A549 (cell line): ENCODE data around the gene PRRX2. TPM values are rescaled to one million over a fixed set of nuclear protein-coding genes. Genes with fewer than 3 reads are reported as not detected.

Experiments
- ATAC-seq, 2 experiments: fragments of 200-7000 bp in 1 of 2; fragments of >200 bp in 1 of 2; cut with Nextera tagmentation in 1 of 2; cut with Tn5 transposase in 1 of 2; 3 replicates each; pipeline versions ENCODE4 v1.8.0 to v1.9.1; 2018 to 2020; ENCODE audit warnings: mild to moderate bottlenecking in 1 of 2, moderate library complexity in 1 of 2
- CTCF ChIA-PET: fragments of 300-600 bp; sonication (Branson Sonifier 250); formaldehyde crosslinking; extraction: SDS; loops from one replicate; lab custom pipeline; 2021; ENCODE audit warnings: antibody characterized with exemption, inconsistent platforms; lab: Yijun Ruan, JAX
- POLR2A ChIA-PET: fragments of 350-600 bp; formaldehyde crosslinking; extraction: SDS; loops from one replicate; lab custom pipeline; 2021; ENCODE audit warnings: antibody characterized with exemption, inconsistent platforms; lab: Yijun Ruan, JAX
- DNase-seq, 2 experiments: peaks; one replicate each; pipeline versions ENCODE4 v3.0.0 to v3.0.0-alpha.2; 2011 to 2016; ENCODE audit warnings: low read depth in 1 of 2, low spot score in 1 of 2
- FAIRE-seq: peaks from 2 replicates; lab custom pipeline; 2011; peaks lifted over from hg19 to GRCh38; lab: Jason Lieb, UNC
- H3K27ac ChIP-seq, 2 experiments: fragments of >200 bp; sonication (Bioruptor Twin); formaldehyde crosslinking; 3 replicates each; pipeline ENCODE4 v1.5.1; 2016 to 2017
- H3K4me1 ChIP-seq: fragments of >200 bp; sonication (Bioruptor Twin); formaldehyde crosslinking; 3 replicates; pipeline ENCODE4 v1.6.1; 2016
- H3K4me2 ChIP-seq: fragments of >200 bp; sonication (Bioruptor Twin); formaldehyde crosslinking; 3 replicates; pipeline ENCODE4 v1.6.1; 2016
- H3K4me3 ChIP-seq: fragments of >200 bp; sonication (Bioruptor Twin); formaldehyde crosslinking; 3 replicates; pipeline ENCODE4 v1.5.1; 2016
- H3K9me3 ChIP-seq: fragments of >200 bp; sonication (Bioruptor Twin); formaldehyde crosslinking; 3 replicates; pipeline ENCODE4 v1.6.1; 2016
- BHLHE40 ChIP-seq: IDR thresholded peaks from 2 replicates; pipeline ENCODE4 v1.6.1; 2012; ENCODE audit warnings: low read depth, low read length, inconsistent platforms
- CBX8 ChIP-seq: fragments of 200-600 bp; sonication (generic); IDR thresholded peaks from 2 replicates; pipeline ENCODE4 v1.6.1; 2016
- CEBPB ChIP-seq, 2 experiments: fragments of >200 bp in 1 of 2; sonication (Bioruptor Twin) in 1 of 2; formaldehyde crosslinking in 1 of 2; IDR thresholded peaks; 2 replicates each; pipeline ENCODE4 v1.6.1; 2012 to 2016
- EHF ChIP-seq: fragments of 250-450 bp; sonication (Bioruptor Pico); IDR thresholded peaks from 2 replicates; pipeline ENCODE4 v1.5.0; 2020; ENCODE audit warnings: mild to moderate bottlenecking
- ESRRA ChIP-seq: fragments of 150-350 bp; IDR thresholded peaks from 2 replicates; pipeline ENCODE4 v1.6.1; 2014; ENCODE audit warnings: mild to moderate bottlenecking, low read length, borderline replicate concordance
- FOSB ChIP-seq: fragments of 250-450 bp; sonication (Bioruptor Pico); IDR thresholded peaks from 2 replicates; pipeline ENCODE4 v1.5.0; 2020; ENCODE audit warnings: mild to moderate bottlenecking, moderate library complexity
- GATA3 ChIP-seq: IDR thresholded peaks from 2 replicates; pipeline ENCODE4 v1.6.1; 2012; ENCODE audit warnings: borderline replicate concordance
- HDAC2 ChIP-seq: fragments of 200-600 bp; sonication (generic); IDR thresholded peaks from 2 replicates; pipeline ENCODE4 v1.6.1; 2016
- HES2 ChIP-seq: fragments of >200 bp; sonication (Bioruptor Twin); formaldehyde crosslinking; IDR thresholded peaks from 2 replicates; pipeline ENCODE4 v1.6.1; 2016
- HMGXB4 ChIP-seq: fragments of 250-450 bp; sonication (Bioruptor Pico); IDR thresholded peaks from 2 replicates; pipeline ENCODE4 v1.5.0; 2021; ENCODE audit warnings: mild to moderate bottlenecking, moderate library complexity, borderline replicate concordance
- HOXB13 ChIP-seq: fragments of 250-450 bp; sonication (Bioruptor Pico); IDR thresholded peaks from 2 replicates; pipeline ENCODE4 v1.5.0; 2020; ENCODE audit warnings: low read depth, mild to moderate bottlenecking, moderate library complexity
- MAZ ChIP-seq: fragments of 150-350 bp; IDR thresholded peaks from 2 replicates; pipeline ENCODE4 v1.6.1; 2014; ENCODE audit warnings: antibody characterized with exemption, low read depth, low read length, borderline replicate concordance
- PHF8 ChIP-seq: fragments of 200-600 bp; sonication (generic); IDR thresholded peaks from 2 replicates; pipeline ENCODE4 v1.6.1; 2016; ENCODE audit warnings: low read depth, mild to moderate bottlenecking, antibody characterized with exemption, moderate library complexity, borderline replicate concordance
- POLR2A ChIP-seq: IDR thresholded peaks from 2 replicates; pipeline ENCODE4 v1.6.1; 2012; ENCODE audit warnings: mild to moderate bottlenecking, low read length
- POLR2AphosphoS2 ChIP-seq: conservative IDR thresholded peaks from 2 replicates; pipeline ENCODE4 v1.6.1; 2012; ENCODE audit warnings: low read length, improper control_type of control experiment, inconsistent platforms
- RAD21 ChIP-seq, 2 experiments: fragments of >200 bp in 1 of 2; sonication (Bioruptor Twin) in 1 of 2; formaldehyde crosslinking in 1 of 2; IDR thresholded peaks in 1 of 2; conservative IDR thresholded peaks in 1 of 2; 2 replicates in 1 of 2; 3 replicates in 1 of 2; pipeline ENCODE4 v1.6.1; 2012 to 2018; ENCODE audit warnings: inconsistent platforms in 1 of 2
- REST ChIP-seq: fragments of 200-600 bp; sonication (generic); IDR thresholded peaks from 2 replicates; pipeline ENCODE4 v1.6.1; 2016; ENCODE audit warnings: antibody characterized with exemption, mild to moderate bottlenecking, moderate library complexity
- SREBF2 ChIP-seq: fragments of 450-650 bp; IDR thresholded peaks from 2 replicates; pipeline ENCODE4 v1.6.1; 2014; ENCODE audit warnings: mild to moderate bottlenecking, moderate library complexity
- TFCP2L1 ChIP-seq: fragments of 250-450 bp; sonication (Bioruptor Pico); IDR thresholded peaks from 2 replicates; pipeline ENCODE4 v1.5.0; 2021; ENCODE audit warnings: mild to moderate bottlenecking
- TP53 ChIP-seq: fragments of 250-450 bp; sonication (Bioruptor Pico); IDR thresholded peaks from 2 replicates; pipeline ENCODE4 v1.5.0; 2021; ENCODE audit warnings: mild to moderate bottlenecking, moderate library complexity
- ZNF302 ChIP-seq: fragments of 250-450 bp; sonication (Bioruptor Pico); IDR thresholded peaks from 2 replicates; pipeline ENCODE4 v1.9.0; 2021; ENCODE audit warnings: inconsistent platforms, mild to moderate bottlenecking, moderate library complexity
- WGBS: methylation state at CpG from one replicate; pipeline ENCODE4 v1.1.6; 2017; ENCODE audit errors: missing lambda C conversion rate; 5-methylcytosine and 5-hydroxymethylcytosine counted together
- polyA plus RNA-seq, 4 experiments: library from polyadenylated mRNA; depleted of rRNA in 3 of 4; stranded (reverse); fragments of >200 nt; fragmentation: RNase III in 1 of 4; extraction: RNeasy Plus Mini Kit Qiagen cat#74134 plus additional on column Dnase treatment in 1 of 4; gene quantifications; 2 replicates in 3 of 4; 3 replicates in 1 of 4; pipeline ENCODE4 v1.2.3, GENCODE V29; 2011 to 2017

PRRX2 gene
- polyA plus RNA-seq, 2 of the 4 experiments (the other 2 are of a cell fraction) = 0.90 to 2.7 TPM

GRCh38 chr9:129703667-129704355, 38.4 kb downstream of the PRRX2 start:
- 0 out of 3 replicates have a peak, but pooled peaks cover 4% of the 10 kb centered on the region for H3K4me1 ChIP-seq
- ChIA-PET POLR2A (no interaction called here), CTCF (interaction anchor here (1.4 to 3.1 kb wide), 4 partner anchors 22 to 87 kb away, joined by 7 to 15 read pairs (median 11); no protein-coding TSS in a partner anchor)
- H3K4me3 ChIP-seq = no peak overlapping the region
- no peaks in the 10 kb centered on the region for H3K9me3 ChIP-seq
- no peak for DNase-seq
- no peak overlapping the region for H3K27ac ChIP-seq
- FAIRE-seq = no peak
- TF ChIP-seq BHLHE40 (no peak), HES2 (no peak), CBX8 (no peak), CEBPB (IDR thresholded peaks at IDR 0.05) (no peak), TP53 (CRISPR knock-in tag) (no peak), HOXB13 (CRISPR knock-in tag) (no peak), ESRRA (no peak), HMGXB4 (no peak), FOSB (CRISPR knock-in tag) (no peak)
- no peak overlapping the region for H3K4me2 ChIP-seq
- ATAC-seq = peak in 1 of 2 experiments; percentile 19; a peak in 1 of 6 replicates
- WGBS = 85% methylated on average over 15 of the region's 17 CpGs

- no peak for FAIRE-seq
- Histone ChIP-seq H3K27ac (no peak overlapping the region), H3K4me2 (no peak overlapping the region), H3K4me3 (no peak overlapping the region), H3K4me1 (0 out of 3 replicates have a peak, but pooled peaks cover 4% of the 10 kb centered on the region), H3K9me3 (no peaks in the 10 kb centered on the region)
- no peak for ATAC-seq
- TF ChIP-seq HDAC2 (no peak), REST (no peak), TFCP2L1 (CRISPR knock-in tag) (no peak), POLR2A (no peak), PHF8 (no peak), EHF (no peak), GATA3 (no peak), RAD21 (conservative IDR thresholded peaks at IDR 0.05 in 1 of 2, IDR thresholded peaks at IDR 0.05 in 1 of 2) (no peak), MAZ (no peak), POLR2AphosphoS2 (no peak), SREBF2 (no peak), ZNF302 (no peak)
- ChIA-PET CTCF (interaction anchor here (0.5 to 1.6 kb wide), 5 partner anchors 21 to 541 kb away, joined by 3 to 7 read pairs (median 4); partner anchors contain the start of gene ASB6), POLR2A (no interaction called here)
- DNase-seq = no peak
- WGBS = 82% methylated on average over 8 of the region's 8 CpGs
These were observed 39.4 kb downstream of the PRRX2 start for GRCh38 chr9:129704807-129705206.
